Ovary (tissue), 3 donors: ENCODE measurements around the gene SSX2.
"Not testable (repeated sequence)": the region's sequence is repeated elsewhere in the genome, so short reads cannot be mapped to it uniquely, and the experiment has no call there.

Experiments
- EP300 ChIP-seq: sonication (generic); formaldehyde crosslinking; IDR thresholded peaks from one replicate; pipeline ENCODE4 v1.6.1; 2017; ENCODE audit warnings: antibody characterized with exemption
- TF ChIP-seq, protein P1 (sequence below), 3 donors: fragments of 450-650 bp in 2 of 3; fragments of 200-600 bp in 1 of 3; IDR thresholded peaks; one replicate each; pipeline versions ENCODE4 v1.5.1 to v1.8.0; 2016 to 2022; ENCODE audit warnings: antibody characterized with exemption in 3 of 3, mild to moderate bottlenecking in 1 of 3
- donor health status: DM: no; HTN: no; CAD: no.

- TF ChIP-seq, protein P1, sequence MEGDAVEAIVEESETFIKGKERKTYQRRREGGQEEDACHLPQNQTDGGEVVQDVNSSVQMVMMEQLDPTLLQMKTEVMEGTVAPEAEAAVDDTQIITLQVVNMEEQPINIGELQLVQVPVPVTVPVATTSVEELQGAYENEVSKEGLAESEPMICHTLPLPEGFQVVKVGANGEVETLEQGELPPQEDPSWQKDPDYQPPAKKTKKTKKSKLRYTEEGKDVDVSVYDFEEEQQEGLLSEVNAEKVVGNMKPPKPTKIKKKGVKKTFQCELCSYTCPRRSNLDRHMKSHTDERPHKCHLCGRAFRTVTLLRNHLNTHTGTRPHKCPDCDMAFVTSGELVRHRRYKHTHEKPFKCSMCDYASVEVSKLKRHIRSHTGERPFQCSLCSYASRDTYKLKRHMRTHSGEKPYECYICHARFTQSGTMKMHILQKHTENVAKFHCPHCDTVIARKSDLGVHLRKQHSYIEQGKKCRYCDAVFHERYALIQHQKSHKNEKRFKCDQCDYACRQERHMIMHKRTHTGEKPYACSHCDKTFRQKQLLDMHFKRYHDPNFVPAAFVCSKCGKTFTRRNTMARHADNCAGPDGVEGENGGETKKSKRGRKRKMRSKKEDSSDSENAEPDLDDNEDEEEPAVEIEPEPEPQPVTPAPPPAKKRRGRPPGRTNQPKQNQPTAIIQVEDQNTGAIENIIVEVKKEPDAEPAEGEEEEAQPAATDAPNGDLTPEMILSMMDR (IDR thresholded peaks at IDR 0.05), result not testable (repeated sequence)
- TF ChIP-seq EP300, result not testable (repeated sequence)
These were observed at the start of gene SSX2 for GRCh38 chrX:52707078-52707477.
